HG02642 (cell line): Measurements from ENCODE around the gene LRRC9.
"Not testable (repeated sequence)": the region's sequence is repeated elsewhere in the genome, so short reads cannot be mapped to it uniquely, and the experiment has no call there.

Source experiments
- ATAC-seq: cut with Tn5 transposase; IDR thresholded peaks from one replicate; pipeline ENCODE4 v1.9.1; 2021; ENCODE audit warnings: mild to moderate bottlenecking; ENCODE audit not compliant: unreplicated experiment, poor library complexity

LRRC9 gene

DNA sequence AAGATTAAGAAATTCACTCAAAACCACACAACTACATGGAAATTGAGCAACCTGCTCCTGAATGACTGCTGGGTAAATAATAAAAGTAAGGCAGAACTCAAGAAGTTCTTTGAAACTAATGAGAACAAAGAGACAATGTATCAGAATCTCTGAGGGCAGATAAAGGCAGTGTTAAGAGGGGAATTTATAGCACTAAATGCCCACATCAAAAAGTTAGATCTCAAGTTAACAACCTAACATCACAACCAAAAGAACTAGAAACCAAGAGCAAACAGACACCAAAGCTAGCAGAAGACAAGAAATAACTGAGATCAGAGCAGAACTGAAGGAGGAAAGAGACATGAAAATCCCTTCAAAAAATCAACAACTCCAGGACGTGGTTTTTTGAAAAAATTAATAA, 128.0 kb downstream of the LRRC9 start:
- ATAC-seq: not testable (repeated sequence)

DNA sequence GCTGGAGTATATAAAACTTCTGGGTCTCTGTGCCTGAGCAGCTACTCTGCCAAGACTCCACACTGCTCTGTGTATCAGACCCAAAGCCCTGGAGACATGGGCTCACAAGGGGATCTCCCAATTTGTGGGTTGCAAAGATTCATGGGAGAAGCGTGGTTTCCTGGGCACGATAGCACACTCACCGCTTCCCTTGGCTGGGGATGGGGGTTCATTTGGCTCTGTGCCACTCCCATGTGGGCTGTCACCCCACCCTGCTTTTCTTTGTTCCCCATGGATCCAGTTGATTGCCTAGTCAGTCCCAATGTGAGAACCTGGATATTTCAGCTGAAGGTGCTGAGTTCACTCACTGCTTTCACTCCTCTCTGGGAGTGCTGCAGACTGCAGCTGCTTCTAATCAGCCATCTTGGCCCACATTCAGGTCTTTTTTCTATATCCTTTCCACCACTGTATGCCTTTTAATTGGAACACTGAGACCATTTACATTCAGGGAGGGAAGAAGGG, 131.8 kb downstream of the LRRC9 start:
- ATAC-seq: peak; percentile 45

DNA sequence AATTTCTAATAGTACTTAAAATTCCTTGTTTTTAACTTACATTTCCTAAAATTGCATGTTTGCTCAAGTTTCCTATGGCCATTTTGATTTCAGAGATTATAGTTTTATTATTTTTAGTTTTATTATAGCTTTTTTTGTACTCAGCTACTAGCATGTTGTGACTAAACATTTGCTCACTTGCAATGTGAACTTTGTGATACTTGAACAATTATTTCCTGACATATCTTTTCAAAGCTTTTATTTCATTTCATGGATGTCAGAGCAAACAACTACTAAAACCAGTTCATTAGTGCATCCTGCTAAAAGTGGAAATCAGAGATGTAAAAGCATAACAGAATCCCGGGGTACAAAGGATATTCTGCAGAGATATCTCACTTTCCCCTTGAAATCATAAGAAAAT, 138.1 kb downstream of the LRRC9 start:
- ATAC-seq: no peak

DNA sequence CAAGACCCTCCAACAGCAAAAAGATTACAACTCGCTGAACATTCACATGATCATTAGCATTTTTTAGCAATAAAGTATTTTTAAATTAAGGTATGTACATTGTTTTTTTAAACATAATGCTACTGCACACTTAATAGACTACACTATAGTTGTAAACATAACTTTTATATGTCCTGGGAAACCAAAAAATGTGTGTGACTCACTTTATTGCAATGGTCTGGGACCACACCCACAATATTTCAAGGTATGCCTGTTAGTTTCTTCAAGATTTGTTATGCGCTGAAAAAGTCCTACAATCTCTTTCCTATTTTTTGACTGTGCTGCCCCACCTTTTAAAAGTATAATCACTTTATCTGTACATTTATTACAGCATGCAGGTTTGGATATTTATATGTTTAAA, 141.4 kb downstream of the LRRC9 start:
- ATAC-seq: no peak

DNA sequence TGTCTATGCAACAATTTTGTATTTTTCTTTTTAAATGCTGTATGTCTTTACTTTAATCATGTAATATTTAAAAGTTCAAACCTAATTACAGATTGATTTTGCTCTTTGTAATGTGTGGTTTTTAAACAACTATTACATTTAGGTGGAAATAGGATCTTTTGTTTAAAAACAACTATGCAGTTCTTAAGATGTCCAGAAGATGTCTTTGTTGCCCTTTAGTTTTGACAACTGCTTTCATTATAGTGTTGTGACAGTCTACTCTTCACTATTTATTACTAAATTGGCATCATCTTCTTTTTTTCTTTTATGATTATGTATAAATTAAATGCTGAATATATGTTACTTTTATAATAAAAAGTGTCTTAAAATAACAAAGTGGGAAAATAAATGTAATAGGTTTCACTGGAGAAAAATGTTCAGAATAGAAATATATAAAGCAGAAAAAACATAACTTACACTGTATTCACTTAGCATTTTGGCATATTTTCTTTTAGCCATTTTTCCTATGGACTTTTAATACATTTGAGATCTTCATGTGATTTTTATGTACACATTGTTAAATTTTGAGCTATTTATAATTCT, 144.6 kb downstream of the LRRC9 start:
- no peak for ATAC-seq

DNA sequence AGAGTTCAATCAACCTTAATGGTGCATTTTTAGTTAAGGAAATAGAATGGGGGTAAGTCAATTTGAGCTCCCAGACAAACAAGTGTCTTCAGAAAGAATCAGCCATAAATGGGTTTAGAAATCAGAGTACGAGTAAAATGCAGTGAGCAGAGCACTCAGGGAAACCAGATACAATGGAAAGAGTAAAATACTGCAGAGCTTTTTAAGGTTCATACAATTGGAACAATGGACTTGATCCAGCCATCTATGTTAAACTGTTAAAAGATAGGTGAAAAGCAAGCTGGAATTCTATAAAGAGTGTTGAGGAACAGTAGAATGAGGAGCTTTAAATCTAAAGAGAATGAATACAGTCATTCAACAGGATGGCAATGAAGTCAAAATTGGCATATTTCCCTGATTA, 147.9 kb downstream of the LRRC9 start:
- no peak for ATAC-seq

DNA sequence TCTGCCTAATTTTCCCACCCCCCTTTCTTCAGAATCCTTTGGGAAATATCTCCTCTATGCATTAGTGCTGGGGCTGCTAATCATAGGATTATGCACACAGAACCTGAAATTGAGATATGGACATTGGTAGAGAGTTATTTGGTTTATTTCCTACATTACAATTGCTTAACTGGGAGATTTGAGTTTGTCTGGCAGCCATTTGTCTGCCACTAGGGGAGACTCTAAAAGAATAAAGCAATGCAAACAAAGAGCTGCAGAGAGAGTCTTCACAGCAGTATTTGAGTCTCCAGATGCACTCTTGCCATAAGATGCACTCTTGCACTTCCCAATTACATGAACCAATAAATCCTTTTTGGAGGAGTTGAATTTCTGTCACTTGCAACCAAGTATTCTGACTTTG, 159.8 kb downstream of the LRRC9 start:
- ATAC-seq: no peak

DNA sequence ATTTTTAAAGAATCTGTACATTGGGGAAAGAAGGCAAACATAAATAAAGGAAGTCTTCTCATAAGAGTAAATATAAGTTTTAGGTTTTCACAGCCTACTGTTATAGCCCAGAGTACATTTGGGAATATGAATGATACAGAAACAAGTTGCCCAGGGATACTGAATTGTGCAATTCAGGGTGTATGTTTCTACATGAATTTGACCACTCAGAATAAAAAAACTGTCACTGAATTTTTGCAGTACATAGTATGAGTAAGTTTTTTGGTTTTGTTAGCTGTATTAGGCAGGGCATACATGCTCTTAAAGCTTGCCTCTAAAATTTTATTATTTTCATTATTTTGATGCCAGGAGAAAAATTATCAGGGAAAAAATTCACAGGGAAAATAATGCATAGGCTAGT, 165.1 kb downstream of the LRRC9 start:
- no peak for ATAC-seq

DNA sequence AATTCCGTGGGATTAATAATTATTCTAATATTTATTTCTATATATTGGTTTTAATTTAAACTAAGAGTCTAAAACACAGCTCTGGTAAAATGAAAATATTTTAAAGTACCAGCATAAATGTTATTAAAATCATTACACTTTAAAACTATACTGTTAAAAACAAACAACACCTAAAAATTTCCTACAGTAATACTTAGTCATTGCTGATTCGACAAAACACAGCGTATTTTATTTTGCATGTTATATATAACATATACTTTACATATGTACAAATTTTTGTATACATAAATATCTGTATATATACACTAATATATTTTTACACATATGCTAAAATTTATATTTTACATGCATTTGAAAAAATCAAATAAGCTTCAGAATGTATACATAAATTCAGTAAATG, 165.7 kb downstream of the LRRC9 start:
- no peak for ATAC-seq

DNA sequence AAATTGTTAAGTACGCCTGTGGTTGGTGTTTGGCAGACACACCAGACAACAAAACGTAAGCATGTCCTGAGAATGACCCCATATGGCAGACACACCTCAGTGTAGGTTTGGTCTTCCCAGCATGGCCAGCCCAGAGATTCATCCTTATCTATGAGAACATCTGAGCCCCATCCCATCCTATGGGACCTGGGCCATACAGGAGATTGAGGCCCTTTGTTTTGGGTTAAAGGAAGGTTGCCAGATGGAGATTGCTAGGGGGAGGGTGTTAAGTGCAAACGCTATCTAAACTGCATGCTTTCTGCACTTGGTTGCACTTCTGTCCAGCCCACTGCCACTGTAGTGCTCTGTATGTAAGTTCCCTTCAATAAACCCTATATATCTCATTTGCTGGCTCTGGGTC, 167.7 kb downstream of the LRRC9 start:
- no peak for ATAC-seq

DNA sequence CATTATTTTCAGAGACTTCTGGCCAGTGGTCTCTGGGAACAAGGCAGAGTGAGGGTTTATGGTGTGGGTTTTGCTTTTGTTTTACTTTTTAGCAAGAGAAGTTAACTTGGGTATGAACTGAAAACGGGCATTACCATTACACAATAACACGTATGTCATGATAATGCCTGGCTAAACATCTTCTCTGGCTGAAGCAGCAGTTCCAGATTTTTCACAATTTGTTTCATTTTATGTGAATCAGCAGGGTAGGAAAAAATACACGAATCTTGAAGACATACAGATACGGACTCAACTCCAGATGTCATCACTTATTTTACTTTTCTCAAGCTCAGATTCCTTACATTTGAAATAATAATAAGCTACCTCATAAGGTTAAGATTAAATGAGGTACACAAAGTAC, 169.3 kb downstream of the LRRC9 start:
- ATAC-seq: no peak

DNA sequence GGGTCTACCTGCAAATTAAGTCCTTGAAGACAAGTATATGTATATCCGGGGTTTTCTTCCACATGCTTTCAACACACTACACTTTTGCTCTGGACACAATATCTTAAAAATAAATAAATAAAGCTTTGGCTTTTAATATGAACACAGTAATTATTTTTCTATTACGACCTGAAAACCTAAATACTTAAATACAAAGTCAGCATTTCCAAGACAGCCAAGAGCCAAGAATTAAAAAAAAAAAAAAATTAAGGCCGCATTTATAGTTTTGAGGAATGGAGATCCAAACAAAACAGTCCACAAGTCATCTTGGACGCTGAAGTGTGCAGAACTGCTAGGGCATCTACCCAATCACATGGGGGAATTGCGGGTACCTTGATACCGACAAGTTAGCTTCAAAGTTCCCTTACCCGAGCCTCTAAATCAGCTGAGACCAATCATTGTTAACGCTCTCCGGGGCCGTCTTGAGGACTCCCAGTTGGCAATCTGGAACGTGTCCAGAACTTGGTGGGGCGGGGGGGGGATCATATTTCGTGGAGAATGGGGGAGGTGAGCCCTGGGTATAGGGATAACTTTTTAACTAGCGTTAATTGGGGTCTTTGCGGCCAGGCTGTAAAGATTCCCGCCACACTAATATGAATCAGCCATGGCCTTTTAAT, 171.0 kb downstream of the LRRC9 start:
- no peak for ATAC-seq

DNA sequence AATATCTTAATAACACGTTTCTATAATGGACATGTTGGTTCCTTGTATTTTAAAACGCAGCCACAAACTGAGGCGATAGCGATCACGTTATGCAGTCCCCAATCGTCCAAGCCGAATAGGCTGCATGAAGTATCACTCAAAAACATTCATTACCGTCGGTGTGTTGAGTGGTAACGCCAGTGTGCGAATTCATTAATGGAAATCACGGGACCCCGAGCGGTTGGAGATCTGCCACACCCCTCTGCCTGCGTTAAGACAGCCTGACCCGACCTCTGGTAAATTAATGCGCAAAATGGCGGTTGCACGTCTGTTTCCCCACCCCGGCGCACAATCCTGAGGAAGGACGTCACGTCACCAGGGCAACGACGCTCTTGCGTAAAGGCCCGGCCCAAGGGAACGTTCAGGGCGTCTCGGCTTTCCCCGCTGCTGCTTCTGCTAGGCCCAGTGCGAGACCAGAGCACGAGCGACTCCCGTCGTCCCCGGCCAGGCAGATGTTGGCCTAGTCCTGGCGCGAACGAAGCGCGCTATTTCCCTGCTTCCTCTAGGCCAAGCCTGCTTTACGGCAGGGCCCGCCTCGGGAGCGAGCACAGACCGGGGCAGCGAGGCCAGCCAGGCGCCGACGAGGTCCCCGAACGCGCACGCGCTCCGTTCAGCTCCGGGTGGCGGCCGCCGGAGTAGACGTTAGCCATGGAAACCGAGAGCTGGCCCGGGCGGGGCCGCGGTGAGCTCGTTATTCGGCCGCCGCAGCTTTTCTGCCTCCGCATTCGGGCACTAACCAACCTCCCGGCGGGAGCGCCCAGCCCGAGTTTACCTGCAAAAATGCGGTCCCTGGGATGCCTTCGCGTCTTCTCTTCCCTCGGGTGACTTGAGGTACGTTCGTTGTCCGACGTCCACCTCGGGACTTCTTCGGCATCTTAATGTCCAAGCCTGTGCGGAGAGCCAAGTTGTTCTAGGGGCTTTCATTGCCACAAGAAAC, 171.9 kb downstream of the LRRC9 start, which contains the start of gene PCNX4:
Gene PCNX4, plus strand, starts transcription at position 374 of the 976 bp plus-strand sequence. CDS start 15,716 bp downstream, outside the sequence.
- peak; percentile 96 for ATAC-seq

DNA sequence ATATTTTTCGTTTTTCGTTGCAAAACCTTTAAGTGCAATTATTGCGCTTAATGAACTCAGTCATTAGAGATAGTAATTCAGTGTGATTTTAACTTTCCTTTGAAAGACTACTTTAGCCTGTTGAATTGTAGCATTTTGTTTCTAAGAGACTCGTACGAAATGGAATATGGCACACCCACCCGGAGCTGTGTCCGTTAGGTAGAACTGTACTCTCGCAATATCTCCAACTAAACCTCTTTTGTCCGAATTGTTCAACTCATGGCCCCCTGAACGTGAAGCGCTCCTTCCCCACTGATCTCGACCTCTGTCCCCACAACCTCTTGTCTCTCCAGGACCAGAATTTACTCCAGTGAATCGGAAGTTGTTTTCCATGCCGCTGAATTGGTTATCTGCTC, 172.6 kb downstream of the LRRC9 start:
- ATAC-seq: no peak

DNA sequence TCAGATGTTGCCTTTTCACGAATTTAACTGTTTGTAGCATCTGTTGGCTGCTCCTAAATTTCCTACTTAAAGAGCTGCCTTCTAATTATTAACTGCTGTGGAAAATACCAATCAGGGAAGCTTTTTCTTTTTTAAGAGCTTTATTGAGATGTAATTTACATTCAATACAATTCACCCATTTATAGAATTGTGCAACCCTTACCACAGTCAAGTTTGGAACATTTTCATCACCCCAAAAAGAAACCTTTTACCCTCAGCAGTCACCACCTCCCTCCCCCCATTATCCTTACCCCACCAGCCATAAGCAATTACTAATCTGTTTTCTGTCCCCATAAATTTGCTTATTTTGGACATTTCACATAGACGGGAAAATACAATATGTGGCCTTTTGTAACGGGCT, 173.1 kb downstream of the LRRC9 start:
- ATAC-seq: no peak

DNA sequence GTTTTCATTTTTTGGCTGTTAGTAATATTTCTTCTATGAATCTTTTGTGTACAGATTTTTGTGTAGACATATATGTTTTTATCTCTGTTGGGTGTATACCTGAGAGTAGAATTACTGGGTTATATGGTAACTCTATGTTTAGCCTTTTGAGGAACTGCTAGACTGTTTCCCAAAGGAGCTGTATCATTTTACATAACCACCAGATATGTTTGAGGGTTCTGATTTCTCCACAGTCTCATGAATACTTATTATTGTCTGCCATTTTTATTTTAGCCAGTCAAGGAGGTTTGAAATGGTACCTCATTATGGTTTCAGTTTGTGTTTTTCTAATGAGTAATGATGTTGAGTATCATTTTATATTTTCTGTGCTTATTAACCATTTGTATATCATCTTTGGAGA, 173.7 kb downstream of the LRRC9 start:
- ATAC-seq: no peak

DNA sequence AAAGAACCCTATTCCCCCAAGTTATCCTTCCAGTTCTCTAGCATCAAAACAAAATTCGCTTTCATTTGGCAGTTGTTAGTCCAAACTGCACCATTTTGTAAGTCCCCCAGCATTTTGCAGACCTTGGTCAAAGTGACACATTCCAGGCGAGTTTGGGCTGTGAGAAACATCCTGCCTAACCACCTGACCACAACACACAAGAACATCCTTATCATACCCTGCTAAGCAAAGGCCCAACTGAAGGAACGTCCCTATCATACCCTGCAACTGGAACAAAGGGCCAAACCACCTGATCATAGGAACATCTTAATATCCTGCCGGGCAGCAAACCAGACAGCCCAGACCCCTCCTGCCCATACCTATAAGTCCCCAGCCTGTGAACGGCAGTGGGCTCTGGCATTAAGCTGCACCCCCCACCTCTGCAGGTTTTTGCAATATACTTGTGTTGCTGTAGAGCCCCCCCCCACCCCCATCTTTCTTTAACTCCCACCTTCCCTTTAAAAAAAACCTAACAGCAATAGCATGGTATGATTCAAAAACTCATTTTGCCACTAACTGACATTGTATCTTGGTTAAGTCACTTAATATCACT, 174.5 kb downstream of the LRRC9 start:
- no peak for ATAC-seq

DNA sequence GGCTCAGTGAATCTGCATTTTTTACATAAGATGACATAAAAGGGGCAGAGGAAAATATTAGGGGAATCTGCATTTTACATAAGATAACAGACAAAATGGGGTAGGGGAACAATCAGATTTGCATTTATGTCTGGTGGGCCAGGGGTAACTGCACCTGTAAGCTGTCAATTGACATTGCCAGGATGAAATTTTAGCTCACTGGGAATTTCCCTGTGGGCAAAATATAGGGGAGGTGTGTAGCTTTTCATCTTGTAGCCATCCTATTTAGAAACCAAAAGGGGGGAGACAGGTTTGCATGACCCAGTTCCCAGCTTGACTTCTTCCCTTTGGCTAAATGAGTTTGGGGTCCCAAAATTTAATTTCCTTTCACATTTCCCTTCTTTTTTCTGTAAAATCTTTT, 175.3 kb downstream of the LRRC9 start:
- ATAC-seq: no peak

DNA sequence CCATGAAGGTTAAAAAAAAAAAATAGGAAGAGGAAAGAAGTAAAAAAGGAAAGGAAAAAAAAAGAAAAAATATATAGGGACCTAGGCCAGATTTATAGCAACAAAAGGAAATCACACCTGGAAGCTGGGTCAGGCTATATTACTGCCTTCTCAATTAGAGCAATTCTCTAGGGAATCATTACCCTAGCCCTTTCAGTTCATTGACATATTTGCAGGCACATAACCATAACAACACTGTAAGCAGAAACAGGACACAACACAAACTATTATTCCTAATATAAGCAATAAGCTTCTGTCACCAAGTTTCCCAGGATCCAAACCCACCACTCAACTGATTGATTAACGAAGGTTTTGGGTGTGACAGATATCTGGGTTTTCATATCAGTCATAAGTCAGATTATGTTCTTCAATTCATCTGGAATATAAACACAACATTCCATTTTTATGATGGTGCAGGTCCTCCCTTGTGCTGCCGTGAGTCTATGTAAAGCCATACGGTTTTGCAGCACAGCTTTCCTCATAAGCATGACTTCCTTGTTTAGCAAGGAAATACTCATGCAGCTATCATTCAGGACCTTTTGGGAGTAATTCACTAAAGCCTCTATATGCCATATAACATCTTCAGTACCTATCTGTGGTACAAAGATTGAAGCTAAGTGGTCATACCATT, 176.0 kb downstream of the LRRC9 start:
- ATAC-seq: no peak

DNA sequence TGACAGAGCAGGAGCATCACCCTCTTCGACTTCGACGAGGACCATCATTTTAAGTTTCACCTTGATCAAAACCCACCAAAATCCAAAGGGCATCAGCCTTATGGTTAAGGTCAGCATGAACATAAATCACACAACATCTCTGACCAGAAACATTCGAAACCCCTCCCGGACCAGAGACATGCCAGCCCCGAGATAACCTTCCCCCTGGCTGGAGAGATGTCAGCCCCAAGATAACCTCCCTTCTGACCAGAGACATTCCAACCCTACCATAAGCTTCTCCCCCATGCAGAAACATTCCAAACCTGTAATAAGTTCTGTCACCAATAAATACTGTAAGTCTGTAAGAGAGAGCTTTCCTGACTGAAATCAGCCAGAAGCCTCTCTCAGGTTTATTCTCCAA, 178.0 kb downstream of the LRRC9 start:
- no peak for ATAC-seq
